Neural progenitor cell (in vitro differentiated cells): ENCODE data around the gene RERE. TPM values are rescaled to one million over a fixed set of nuclear protein-coding genes. Genes with fewer than 3 reads are reported as not detected.

Source experiments
- DNase-seq: peaks from one replicate; pipeline ENCODE4 v3.0.0-alpha.2; 2016; ENCODE audit warnings: low spot score
- H2AFZ ChIP-seq: fragments of 200-600 bp; sonication (generic); replicated peaks from 2 replicates; pipeline ENCODE4 v1.6.1; 2016; ENCODE audit warnings: antibody characterized with exemption
- H3F3A ChIP-seq: fragments of 200-600 bp; sonication (generic); 2 replicates; pipeline ENCODE4 v1.6.1; 2016; ENCODE audit warnings: antibody characterized with exemption, low read depth
- H3K27ac ChIP-seq: fragments of 200-600 bp; sonication (generic); 2 replicates; pipeline ENCODE4 v1.5.1; 2016; ENCODE audit warnings: mild to moderate bottlenecking
- H3K27me3 ChIP-seq: fragments of 200-600 bp; sonication (generic); 2 replicates; pipeline ENCODE4 v1.6.1; 2016; ENCODE audit warnings: mild to moderate bottlenecking, moderate library complexity
- H3K36me3 ChIP-seq: fragments of 200-600 bp; sonication (generic); 2 replicates; pipeline ENCODE4 v1.5.1; 2016
- H3K4me1 ChIP-seq: fragments of 200-600 bp; sonication (generic); 2 replicates; pipeline ENCODE4 v1.6.1; 2016; ENCODE audit warnings: mixed run types
- H3K4me2 ChIP-seq: fragments of 200-600 bp; sonication (generic); 2 replicates; pipeline ENCODE4 v1.6.1; 2016
- H3K4me3 ChIP-seq: fragments of 200-600 bp; sonication (generic); 2 replicates; pipeline ENCODE4 v1.5.1; 2016
- H3K79me2 ChIP-seq: fragments of 200-600 bp; sonication (generic); 2 replicates; pipeline ENCODE4 v1.6.1; 2016; ENCODE audit warnings: low read depth
- H3K9ac ChIP-seq: fragments of 200-600 bp; sonication (generic); 2 replicates; pipeline ENCODE4 v1.6.1; 2016
- H3K9me3 ChIP-seq: fragments of 200-600 bp; sonication (generic); 2 replicates; pipeline ENCODE4 v1.5.1; 2016; ENCODE audit warnings: low read depth
- H4K20me1 ChIP-seq: fragments of 200-600 bp; sonication (generic); 2 replicates; pipeline ENCODE4 v1.6.1; 2016; ENCODE audit warnings: low read depth
- H3K27ac Mint-ChIP-seq: 3 replicates; pipeline ENCODE4 v1.8.0; 2021; ENCODE audit warnings: mixed read lengths
- H3K27me3 Mint-ChIP-seq: 2 replicates; pipeline ENCODE4 v1.8.0; 2022; ENCODE audit warnings: low read depth, mild to moderate bottlenecking, inconsistent platforms, moderate library complexity, mixed read lengths; ENCODE audit not compliant: insufficient read depth
- H3K36me3 Mint-ChIP-seq: 3 replicates; pipeline ENCODE4 v1.8.0; 2021; ENCODE audit warnings: mixed read lengths
- H3K4me1 Mint-ChIP-seq: 3 replicates; pipeline ENCODE4 v1.8.0; 2021; ENCODE audit warnings: mixed read lengths
- H3K4me3 Mint-ChIP-seq: 3 replicates; pipeline ENCODE4 v1.8.0; 2021; ENCODE audit warnings: mild to moderate bottlenecking, moderate library complexity, mixed read lengths
- H3K9me3 Mint-ChIP-seq: 3 replicates; pipeline ENCODE4 v1.8.0; 2020; ENCODE audit warnings: mixed read lengths
- CTCF ChIP-seq: fragments of 200-600 bp; sonication (generic); IDR thresholded peaks from 2 replicates; pipeline ENCODE4 v1.5.1; 2017; ENCODE audit warnings: antibody characterized with exemption, mild to moderate bottlenecking
- EZH2 ChIP-seq: fragments of 200-600 bp; sonication (generic); IDR thresholded peaks from 2 replicates; pipeline ENCODE4 v1.6.1; 2017; ENCODE audit warnings: antibody characterized with exemption, mild to moderate bottlenecking, moderate library complexity
- EZH2phosphoT487 ChIP-seq: fragments of 200-600 bp; sonication (generic); IDR thresholded peaks from 2 replicates; pipeline ENCODE4 v1.6.1; 2017; ENCODE audit warnings: antibody characterized with exemption
- total RNA-seq: library from RNA; depleted of rRNA; stranded (reverse); fragments of >200 nt; gene quantifications from 2 replicates; pipeline ENCODE4 v1.2.3, GENCODE V29; 2015; ENCODE audit warnings: low replicate concordance

RERE gene
- total RNA-seq, 1 donor from 2014 or later = 29.8 TPM

GRCh38 chr1:8649027-8649426 is 168.4 kb downstream of the RERE start:
- Mint-ChIP-seq H3K27me3 (no peaks in the 10 kb centered on the region), H3K9me3 (no peaks in the 10 kb centered on the region), H3K4me1 (peaks cover 55% of the 10 kb centered on the region), H3K4me3 (no peak overlapping the region), H3K27ac (peak overlapping the region; percentile 47), H3K36me3 (peaks cover 13% of the 10 kb centered on the region)
- Histone ChIP-seq H3F3A (no peaks in the 10 kb centered on the region), H3K27ac (no peak overlapping the region), H3K9ac (no peak overlapping the region), H3K4me3 (no peak overlapping the region), H3K79me2 (peaks cover 100% of the 10 kb centered on the region), H3K9me3 (no peaks in the 10 kb centered on the region), H3K4me1 (peaks cover 14% of the 10 kb centered on the region), H4K20me1 (peaks cover 99% of the 10 kb centered on the region), H3K36me3 (no peaks in the 10 kb centered on the region), H2AFZ (no peak overlapping the region), H3K4me2 (no peak overlapping the region), H3K27me3 (no peaks in the 10 kb centered on the region)
- no peak for DNase-seq
- TF ChIP-seq EZH2 (no peak), EZH2phosphoT487 (no peak), CTCF (no peak)

GRCh38 chr1:8646996-8647395 is 170.4 kb downstream of the RERE start:
- no peak overlapping the region for H3K4me2 ChIP-seq
- no peak overlapping the region for H3K4me3 ChIP-seq
- no peaks in the 10 kb centered on the region for H3K9me3 ChIP-seq
- no peaks in the 10 kb centered on the region for H3F3A ChIP-seq
- no peak overlapping the region for H2AFZ ChIP-seq
- H3K79me2 ChIP-seq = peaks cover 100% of the 10 kb centered on the region
- H3K36me3 ChIP-seq = no peaks in the 10 kb centered on the region
- DNase-seq = no peak
- no peaks in the 10 kb centered on the region for H3K27me3 ChIP-seq
- no peak overlapping the region for H3K27ac ChIP-seq
- H3K4me1 ChIP-seq = peaks cover 11% of the 10 kb centered on the region
- Mint-ChIP-seq H3K27ac (peak overlapping the region; percentile 46), H3K27me3 (peaks cover 2% of the 10 kb centered on the region), H3K4me1 (peaks cover 42% of the 10 kb centered on the region), H3K4me3 (no peak overlapping the region), H3K36me3 (peaks cover 9% of the 10 kb centered on the region), H3K9me3 (no peaks in the 10 kb centered on the region)
- H3K9ac ChIP-seq = no peak overlapping the region
- TF ChIP-seq EZH2phosphoT487 = no peak
- no peak for TF ChIP-seq EZH2
- TF ChIP-seq CTCF = no peak
- H4K20me1 ChIP-seq = peaks cover 99% of the 10 kb centered on the region

- Histone ChIP-seq H3K27ac (no peak overlapping the region), H3K27me3 (no peaks in the 10 kb centered on the region), H3K9ac (no peak overlapping the region), H3K79me2 (peaks cover 99% of the 10 kb centered on the region), H3K36me3 (no peaks in the 10 kb centered on the region), H3K4me2 (no peak overlapping the region), H3K4me1 (peaks cover 10% of the 10 kb centered on the region), H4K20me1 (peaks cover 99% of the 10 kb centered on the region), H3F3A (peaks cover 7% of the 10 kb centered on the region), H3K4me3 (no peak overlapping the region), H2AFZ (no peak overlapping the region), H3K9me3 (no peaks in the 10 kb centered on the region)
- H3K9me3 Mint-ChIP-seq = no peaks in the 10 kb centered on the region
- DNase-seq = no peak
- H3K36me3 Mint-ChIP-seq = peaks cover 9% of the 10 kb centered on the region
- H3K27me3 Mint-ChIP-seq = peaks cover 2% of the 10 kb centered on the region
- no peak overlapping the region for H3K4me3 Mint-ChIP-seq
- H3K27ac Mint-ChIP-seq = peak overlapping the region; percentile 74
- peaks cover 40% of the 10 kb centered on the region for H3K4me1 Mint-ChIP-seq
- TF ChIP-seq EZH2 (no peak), EZH2phosphoT487 (no peak), CTCF (no peak)
Observed at GRCh38 chr1:8646189-8646588, 171.3 kb downstream of the RERE start.
